Heart left ventricle (tissue), 13 donors: ENCODE data around the gene ZNF343.

Source experiments
- CTCF ChIP-seq, 12 donors: fragments of 200-600 bp; sonication (generic) in 4 of 12; IDR thresholded peaks; one replicate each; pipeline versions ENCODE4 v1.5.0 to v1.8.0; 2018 to 2022; ENCODE audit warnings: antibody characterized with exemption in 12 of 12, mild to moderate bottlenecking in 5 of 12
- POLR2A ChIP-seq, 2 donors: fragments of 450-650 bp; IDR thresholded peaks; one replicate each; pipeline ENCODE4 v1.6.1; 2017; ENCODE audit warnings: antibody characterized with exemption in 2 of 2, mild to moderate bottlenecking in 2 of 2, moderate library complexity in 2 of 2
- donor health status: ischemic (EF 13 %, LVEDD 7.1; RV severe dilation, severe dysfunction).
- donor health status: DM: no; HTN: yes; CAD: no.
- donor health status: DM: no; HTN: no; CAD: no.
- donor health status: ischemic (EF 25% LVEDD 6.9; RV normal size, moderate dysfunction).
- donor health status: ischemic (EF 25% LVEDD 5.7; RV mildly dilated, moderate dysfunction).
- donor health status: ischemic (EF 35%, LVEDD 5.7; RV mildly dilated, moderate dysfunction).
- donor health status: nonischemic (EF 11% LVEDD 7.7; RV severe dilation, severe dysfunction).
- donor health status: DM: yes; HTN: yes; CAD: no.
- donor health status: PGD.
- donor health status: ischemic (EF 29% LVEDD 5.4; RV normal size, mild dysfunction).
- donor health status: nonischemic (EF 23%, LVEDD 6.1; RV moderate dilation, normal function).

DNA sequence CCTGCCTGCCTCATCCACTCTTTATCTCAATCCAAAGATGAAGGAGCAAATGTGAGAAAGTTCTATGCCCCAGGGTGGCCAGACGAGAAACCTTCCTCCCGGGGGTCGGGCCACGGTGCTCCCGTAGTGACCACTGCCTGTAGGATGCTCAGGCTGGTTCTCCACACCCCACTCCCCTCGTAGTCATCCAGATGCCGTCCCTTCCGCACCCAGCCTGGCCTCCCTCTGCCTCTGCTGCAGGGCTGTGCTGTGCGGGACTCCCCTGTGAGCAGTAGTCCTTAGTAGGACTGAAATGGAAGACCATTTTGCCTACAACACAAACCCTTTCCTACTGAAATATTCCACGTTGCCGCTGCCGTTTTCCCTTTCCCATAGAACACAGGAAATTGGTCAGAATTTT is 29.6 kb upstream of the ZNF343 start:
- no peak for TF ChIP-seq CTCF (IDR thresholded peaks at IDR 0.05)
- no peak for TF ChIP-seq POLR2A (IDR thresholded peaks at IDR 0.05)
